Osteoblast (primary cell): ENCODE measurements around the gene AGAP3. TPM values are rescaled to one million over a fixed set of nuclear protein-coding genes. Genes with fewer than 3 reads are reported as not detected.

Experiments
- DNase-seq: peaks from one replicate; pipeline ENCODE4 v3.0.0; 2011; ENCODE audit warnings: low spot score, mixed read lengths; ENCODE audit not compliant: insufficient read length; ENCODE audit errors: missing footprints
- H2AFZ ChIP-seq: 2 replicates; pipeline ENCODE4 v1.6.0; 2011; ENCODE audit warnings: mild to moderate bottlenecking, low read length
- H3K27ac ChIP-seq: 2 replicates; pipeline ENCODE4 v1.5.1; 2011; ENCODE audit warnings: mild to moderate bottlenecking, low read depth, low read length, moderate library complexity
- H3K27me3 ChIP-seq: 2 replicates; pipeline ENCODE4 v1.6.0; 2012; ENCODE audit warnings: mild to moderate bottlenecking, control low read depth, inconsistent platforms, low read length, moderate library complexity; ENCODE audit not compliant: insufficient read depth
- H3K36me3 ChIP-seq: 2 replicates; pipeline ENCODE4 v1.5.1; 2011; ENCODE audit warnings: mild to moderate bottlenecking, low read length, control low read depth, moderate library complexity; ENCODE audit not compliant: insufficient read depth
- H3K4me1 ChIP-seq: 2 replicates; pipeline ENCODE4 v1.5.1; 2011; ENCODE audit warnings: mild to moderate bottlenecking, low read length, control low read depth, moderate library complexity; ENCODE audit not compliant: insufficient read depth
- H3K4me2 ChIP-seq: 2 replicates; pipeline ENCODE4 v1.6.0; 2011; ENCODE audit warnings: mild to moderate bottlenecking, low read length; ENCODE audit not compliant: insufficient read depth
- H3K4me3 ChIP-seq: fragments of 200-600 bp; sonication (generic); 3 replicates; pipeline ENCODE4 v1.5.1; 2012; ENCODE audit warnings: mild to moderate bottlenecking, low read length, inconsistent platforms; ENCODE audit not compliant: insufficient read depth
- H3K79me2 ChIP-seq: 2 replicates; pipeline ENCODE4 v1.6.0; 2012; ENCODE audit warnings: mild to moderate bottlenecking, low read length, control low read depth, inconsistent platforms; ENCODE audit not compliant: insufficient read depth
- H3K9me3 ChIP-seq: 2 replicates; pipeline ENCODE4 v1.5.1; 2011; ENCODE audit warnings: low read depth, low read length, control low read depth
- H4K20me1 ChIP-seq: 2 replicates; pipeline ENCODE4 v1.6.0; 2012; ENCODE audit warnings: mild to moderate bottlenecking, low read length, control low read depth; ENCODE audit not compliant: insufficient read depth
- CTCF ChIP-seq: IDR thresholded peaks from 2 replicates; pipeline ENCODE4 v1.5.1; 2011; ENCODE audit warnings: mild to moderate bottlenecking, low read depth, low read length, moderate library complexity; ENCODE audit errors: extremely low read depth
- total RNA-seq: library from RNA; depleted of rRNA; stranded (reverse); fragments of >200 nt; gene quantifications from 2 replicates; pipeline ENCODE4 v1.2.3, GENCODE V29; 2012

AGAP3 gene
- total RNA-seq, 1 donor, result 39.8 TPM

- Histone ChIP-seq H3K27ac (no peak overlapping the region), H4K20me1 (no peaks in the 10 kb centered on the region), H3K27me3 (peaks cover 34% of the 10 kb centered on the region), H2AFZ (no peak overlapping the region), H3K4me2 (no peak overlapping the region), H3K4me1 (no peaks in the 10 kb centered on the region), H3K79me2 (no peaks in the 10 kb centered on the region), H3K9me3 (no peaks in the 10 kb centered on the region), H3K4me3 (no peak overlapping the region), H3K36me3 (no peaks in the 10 kb centered on the region)
- no peak for TF ChIP-seq CTCF
- peak; percentile 67 for DNase-seq
Measured at GRCh38 chr7:151192002-151192539, 105.8 kb downstream of the AGAP3 start.

GRCh38 chr7:151193203-151193978 lies 107.1 kb downstream of the AGAP3 start:
- no peaks in the 10 kb centered on the region for H4K20me1 ChIP-seq
- no peaks in the 10 kb centered on the region for H3K9me3 ChIP-seq
- H3K79me2 ChIP-seq, result no peaks in the 10 kb centered on the region
- no peak overlapping the region for H3K4me2 ChIP-seq
- H3K27me3 ChIP-seq, result peaks cover 33% of the 10 kb centered on the region
- H3K36me3 ChIP-seq, result no peaks in the 10 kb centered on the region
- TF ChIP-seq CTCF, result no peak
- H3K4me3 ChIP-seq, result no peak overlapping the region
- DNase-seq, result peak; percentile 49
- no peak overlapping the region for H2AFZ ChIP-seq
- H3K27ac ChIP-seq, result no peak overlapping the region
- no peaks in the 10 kb centered on the region for H3K4me1 ChIP-seq

Other genes starting within 250 kb of the AGAP3 start
- not detected in 2 replicates for gene AOC1, start 234.0 kb upstream of the AGAP3 start, total RNA-seq
- not detected in 2 replicates for gene KCNH2, start 108.2 kb upstream of the AGAP3 start, total RNA-seq
- not detected in 2 replicates for gene NOS3, start 95.5 kb upstream of the AGAP3 start, total RNA-seq
- not detected in 2 replicates for gene ATG9B, start 62.0 kb upstream of the AGAP3 start, total RNA-seq
- gene ABCB8, start 58.0 kb upstream of the AGAP3 start, total RNA-seq, result 32.6 and 35.1 TPM in 2 replicates
- gene ASIC3, start 37.9 kb upstream of the AGAP3 start, total RNA-seq, result under 0.01 and 0.29 TPM in 2 replicates
- gene CDK5, start 28.6 kb upstream of the AGAP3 start, total RNA-seq, result 15.9 and 17.0 TPM in 2 replicates
- gene SLC4A2, start 26.9 kb upstream of the AGAP3 start, total RNA-seq, result 52.2 and 61.5 TPM in 2 replicates
- 87.6 and 95.2 TPM in 2 replicates for gene FASTK, start 5.7 kb upstream of the AGAP3 start, total RNA-seq
- gene TMUB1, start 3.0 kb upstream of the AGAP3 start, total RNA-seq, result 17.4 and 18.1 TPM in 2 replicates
- not detected in 2 replicates for gene GBX1, start 81.2 kb downstream of the AGAP3 start, total RNA-seq
- gene ASB10, start 100.8 kb downstream of the AGAP3 start, total RNA-seq, result not detected in 2 replicates
- not detected in 2 replicates for gene H2BK1, start 124.0 kb downstream of the AGAP3 start, total RNA-seq
- 55.1 and 65.9 TPM in 2 replicates for gene ABCF2, start 140.7 kb downstream of the AGAP3 start, total RNA-seq
- gene CHPF2, start 146.0 kb downstream of the AGAP3 start, total RNA-seq, result 77.5 and 83.2 TPM in 2 replicates
- gene SMARCD3, start 162.2 kb downstream of the AGAP3 start, total RNA-seq, result 37.4 and 40.2 TPM in 2 replicates